Activated T-cell treated with anti-CD3 and anti-CD28 coated beads for 1 hour (primary cell): Measurements from ENCODE around the gene MYO5C.

Experiments
- DNase-seq: peaks from one replicate; pipeline ENCODE4 v3.0.0-alpha.2; 2020; ENCODE audit warnings: low read depth

The MYO5C gene, protein sequence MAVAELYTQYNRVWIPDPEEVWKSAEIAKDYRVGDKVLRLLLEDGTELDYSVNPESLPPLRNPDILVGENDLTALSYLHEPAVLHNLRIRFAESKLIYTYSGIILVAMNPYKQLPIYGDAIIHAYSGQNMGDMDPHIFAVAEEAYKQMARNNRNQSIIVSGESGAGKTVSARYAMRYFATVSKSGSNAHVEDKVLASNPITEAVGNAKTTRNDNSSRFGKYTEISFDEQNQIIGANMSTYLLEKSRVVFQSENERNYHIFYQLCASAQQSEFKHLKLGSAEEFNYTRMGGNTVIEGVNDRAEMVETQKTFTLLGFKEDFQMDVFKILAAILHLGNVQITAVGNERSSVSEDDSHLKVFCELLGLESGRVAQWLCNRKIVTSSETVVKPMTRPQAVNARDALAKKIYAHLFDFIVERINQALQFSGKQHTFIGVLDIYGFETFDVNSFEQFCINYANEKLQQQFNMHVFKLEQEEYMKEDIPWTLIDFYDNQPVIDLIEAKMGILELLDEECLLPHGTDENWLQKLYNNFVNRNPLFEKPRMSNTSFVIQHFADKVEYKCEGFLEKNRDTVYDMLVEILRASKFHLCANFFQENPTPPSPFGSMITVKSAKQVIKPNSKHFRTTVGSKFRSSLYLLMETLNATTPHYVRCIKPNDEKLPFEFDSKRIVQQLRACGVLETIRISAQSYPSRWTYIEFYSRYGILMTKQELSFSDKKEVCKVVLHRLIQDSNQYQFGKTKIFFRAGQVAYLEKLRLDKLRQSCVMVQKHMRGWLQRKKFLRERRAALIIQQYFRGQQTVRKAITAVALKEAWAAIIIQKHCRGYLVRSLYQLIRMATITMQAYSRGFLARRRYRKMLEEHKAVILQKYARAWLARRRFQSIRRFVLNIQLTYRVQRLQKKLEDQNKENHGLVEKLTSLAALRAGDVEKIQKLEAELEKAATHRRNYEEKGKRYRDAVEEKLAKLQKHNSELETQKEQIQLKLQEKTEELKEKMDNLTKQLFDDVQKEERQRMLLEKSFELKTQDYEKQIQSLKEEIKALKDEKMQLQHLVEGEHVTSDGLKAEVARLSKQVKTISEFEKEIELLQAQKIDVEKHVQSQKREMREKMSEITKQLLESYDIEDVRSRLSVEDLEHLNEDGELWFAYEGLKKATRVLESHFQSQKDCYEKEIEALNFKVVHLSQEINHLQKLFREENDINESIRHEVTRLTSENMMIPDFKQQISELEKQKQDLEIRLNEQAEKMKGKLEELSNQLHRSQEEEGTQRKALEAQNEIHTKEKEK (N-terminal part only)

GRCh38 chr15:52295421-52296001 is at the start of gene MYO5C:
TSS of gene MYO5C (minus strand) at chr15:52295804. CDS start at chr15:52295636, 168 bp downstream.
- no peak for DNase-seq

- DNase-seq: no peak
Measured at GRCh38 chr15:52344592-52344991, 49.0 kb upstream of the MYO5C start.

- DNase-seq: no peak
Measured at GRCh38 chr15:52343831-52344230, 48.2 kb upstream of the MYO5C start.

GRCh38 chr15:52340093-52340492 is 44.5 kb upstream of the MYO5C start:
- no peak for DNase-seq

DNA sequence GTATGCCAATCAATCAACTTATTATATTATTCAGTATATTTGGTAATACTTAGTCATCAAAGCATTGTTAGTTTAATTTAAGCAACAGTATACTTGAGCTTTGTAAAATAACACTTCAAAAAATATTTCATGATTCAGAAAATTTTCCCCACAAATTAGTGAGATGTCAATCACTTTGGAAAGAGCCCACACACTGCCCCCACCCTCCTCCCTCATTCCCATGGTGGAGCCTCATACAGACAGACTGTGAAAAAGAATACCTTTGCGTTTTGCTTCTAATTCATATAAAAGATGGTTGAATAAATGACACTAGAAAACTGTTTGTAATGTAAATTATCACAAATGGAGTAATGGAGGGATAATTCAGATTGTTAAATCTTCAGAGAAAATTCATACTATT is 43.3 kb upstream of the MYO5C start:
- no peak for DNase-seq

GRCh38 chr15:52338058-52338457 is 42.5 kb upstream of the MYO5C start:
- DNase-seq: no peak

GRCh38 chr15:52337198-52337853 is 41.7 kb upstream of the MYO5C start:
- DNase-seq: no peak

DNA sequence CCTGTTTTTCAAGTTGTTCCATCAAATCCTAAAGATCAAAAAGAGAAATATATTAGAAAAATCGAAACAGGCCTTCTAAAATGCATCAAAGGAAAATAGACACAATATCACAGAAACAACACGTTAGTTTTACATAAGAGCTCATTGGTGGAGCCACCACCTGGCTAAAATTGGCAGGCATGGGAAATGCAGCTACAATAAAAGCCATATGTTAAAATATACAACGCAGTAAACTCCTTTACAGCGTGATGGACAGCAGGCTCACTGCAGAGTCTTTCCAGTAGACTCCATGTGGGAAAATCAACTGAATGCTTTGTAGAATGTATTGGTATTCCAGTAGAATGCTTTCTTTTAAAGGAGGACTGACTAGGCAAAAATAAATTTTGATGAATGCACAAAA is 40.9 kb upstream of the MYO5C start:
- DNase-seq: no peak

DNA sequence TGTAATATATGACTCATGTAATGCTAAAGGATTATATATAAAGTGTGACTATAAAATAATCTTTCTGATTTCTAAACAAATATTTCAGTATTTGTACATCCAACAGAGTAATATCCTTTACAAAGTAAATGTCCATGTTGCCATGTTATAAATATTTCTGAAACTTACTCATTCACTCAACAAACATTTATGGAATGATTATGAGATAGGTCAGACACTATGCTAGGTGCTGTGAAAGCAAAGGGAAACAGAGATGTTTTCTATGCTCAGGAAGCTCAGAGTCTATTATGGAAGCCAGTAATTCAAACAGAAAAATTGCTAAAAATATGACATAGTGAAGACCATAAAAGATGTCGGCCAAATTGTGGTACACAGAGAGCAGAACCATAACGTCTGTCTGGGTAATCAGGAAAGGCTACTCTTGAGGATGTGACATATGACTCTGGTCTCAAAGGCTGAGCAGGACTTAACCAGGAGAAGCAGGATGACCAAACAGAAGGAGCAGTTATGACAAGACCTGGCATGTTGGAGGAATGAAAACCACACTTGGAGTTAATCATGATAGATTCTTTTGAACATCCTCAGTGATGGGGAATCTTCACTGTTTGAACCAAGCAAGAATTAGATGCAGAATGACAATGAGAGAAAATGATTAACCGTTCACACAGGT is 39.0 kb upstream of the MYO5C start:
- no peak for DNase-seq

DNA sequence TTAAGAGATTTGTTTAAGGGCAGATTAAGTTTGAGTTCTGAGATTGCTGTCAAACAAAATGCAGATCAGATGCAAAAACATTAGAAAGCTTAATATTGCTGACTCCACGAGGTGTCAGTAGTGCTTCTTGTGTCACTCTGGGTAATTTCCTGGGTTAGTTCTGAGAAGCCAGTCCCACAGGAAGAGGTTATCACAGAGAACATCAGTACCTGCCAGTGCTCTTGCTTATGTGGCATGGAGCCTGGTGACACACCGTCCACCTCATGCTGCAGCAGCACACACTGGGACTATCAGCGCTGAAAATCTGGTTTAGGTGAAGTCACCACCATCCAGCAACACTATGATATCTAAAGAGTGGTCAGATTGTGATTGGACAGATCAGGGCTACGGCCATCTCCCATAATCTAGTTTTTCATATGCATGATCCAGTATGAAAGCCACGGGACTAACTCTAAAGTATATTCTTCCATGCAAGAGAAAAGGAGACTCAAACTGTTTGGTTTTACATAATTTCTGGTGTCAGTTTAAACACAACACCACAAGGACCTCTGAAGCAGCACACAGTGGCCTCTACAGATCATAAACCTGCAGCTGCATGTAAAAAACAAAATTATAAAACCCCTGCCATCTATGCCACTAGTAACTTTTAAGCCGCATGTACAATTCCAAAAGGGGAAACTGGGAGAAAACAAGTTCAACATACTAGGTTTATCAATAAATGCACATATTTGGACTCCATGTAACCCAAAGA is 36.1 kb upstream of the MYO5C start:
- peak; percentile 4 for DNase-seq

DNA sequence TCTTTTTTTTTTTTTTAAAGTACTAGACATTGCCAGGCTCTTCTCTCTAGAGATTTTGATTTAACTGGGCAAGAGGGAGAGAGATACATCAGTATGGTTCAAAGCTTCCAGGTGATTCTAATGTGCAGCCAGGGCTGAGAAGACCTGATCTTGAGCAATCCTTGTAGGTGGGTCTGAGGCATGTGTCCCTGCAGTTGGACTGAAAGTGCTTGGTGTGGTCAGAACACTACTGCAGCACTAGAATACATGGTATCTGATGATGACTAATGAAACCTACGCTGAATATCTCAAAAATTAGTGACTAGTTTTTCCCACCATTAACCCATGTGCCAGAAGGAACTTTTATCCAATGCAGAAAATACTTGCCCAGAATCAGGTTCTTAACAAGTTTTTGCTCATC is 34.4 kb upstream of the MYO5C start:
- DNase-seq: no peak

DNA sequence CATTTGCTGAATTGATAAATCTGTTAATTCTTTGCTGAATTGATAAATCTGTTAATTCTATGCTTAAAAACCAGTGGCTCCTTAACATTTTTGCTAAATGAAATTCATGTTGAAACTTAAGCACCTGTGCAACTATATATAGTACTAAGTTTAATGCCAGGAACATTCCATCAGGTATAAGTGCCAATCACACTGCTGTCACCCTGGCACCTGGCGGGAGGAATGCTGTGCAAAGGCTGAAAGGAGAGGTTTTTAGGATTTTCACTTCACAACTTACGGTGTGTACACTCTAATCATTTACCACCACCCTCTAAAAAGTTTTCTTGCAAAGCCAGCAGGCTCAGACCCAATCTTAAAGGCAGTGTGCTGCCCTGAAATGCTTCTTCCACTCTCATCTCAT is 33.5 kb upstream of the MYO5C start:
- no peak for DNase-seq

GRCh38 chr15:52328680-52329079 is 33.1 kb upstream of the MYO5C start:
- no peak for DNase-seq

DNA sequence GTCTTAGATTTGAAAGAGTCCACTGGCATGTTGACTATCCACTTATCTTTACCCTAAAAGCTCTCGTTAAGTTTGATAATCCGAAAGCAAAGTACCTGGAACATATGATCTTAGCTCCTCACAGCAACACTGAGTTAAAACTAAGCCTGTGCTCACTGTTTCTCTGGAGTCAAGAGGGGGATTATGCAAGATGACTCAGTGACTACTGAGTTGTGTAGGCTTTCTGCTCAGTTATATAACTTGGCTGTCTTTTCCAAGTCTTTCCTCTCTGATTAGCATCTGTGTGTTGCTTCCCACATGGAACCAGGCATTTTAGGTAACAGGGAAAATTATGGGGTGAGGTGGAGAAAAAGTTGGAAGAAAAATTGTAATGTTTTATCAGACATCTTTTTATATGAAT is 31.2 kb upstream of the MYO5C start:
- no peak for DNase-seq

GRCh38 chr15:52324109-52324508 is 28.5 kb upstream of the MYO5C start:
- DNase-seq: no peak

- DNase-seq: no peak
Measured at GRCh38 chr15:52318729-52319500, 23.3 kb upstream of the MYO5C start.

DNA sequence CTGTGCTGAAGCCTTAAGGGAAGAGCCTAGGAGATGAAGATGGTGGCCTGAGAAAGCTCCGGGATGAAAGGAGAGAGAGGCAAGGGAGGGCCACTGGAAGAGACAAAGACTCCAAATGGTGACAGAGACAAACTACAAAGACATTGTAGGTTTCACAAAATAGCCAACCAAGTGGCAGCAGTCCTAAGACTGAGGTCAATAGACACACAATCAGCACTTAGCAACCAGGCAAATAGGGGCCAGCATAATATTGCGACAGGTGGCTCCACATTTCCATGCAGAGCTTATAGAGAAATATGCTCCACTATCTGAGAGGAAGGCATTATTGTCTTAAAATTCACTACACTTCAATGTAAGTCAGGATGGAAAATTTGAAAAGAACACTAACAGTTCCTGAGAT is 22.1 kb upstream of the MYO5C start:
- no peak for DNase-seq

DNA sequence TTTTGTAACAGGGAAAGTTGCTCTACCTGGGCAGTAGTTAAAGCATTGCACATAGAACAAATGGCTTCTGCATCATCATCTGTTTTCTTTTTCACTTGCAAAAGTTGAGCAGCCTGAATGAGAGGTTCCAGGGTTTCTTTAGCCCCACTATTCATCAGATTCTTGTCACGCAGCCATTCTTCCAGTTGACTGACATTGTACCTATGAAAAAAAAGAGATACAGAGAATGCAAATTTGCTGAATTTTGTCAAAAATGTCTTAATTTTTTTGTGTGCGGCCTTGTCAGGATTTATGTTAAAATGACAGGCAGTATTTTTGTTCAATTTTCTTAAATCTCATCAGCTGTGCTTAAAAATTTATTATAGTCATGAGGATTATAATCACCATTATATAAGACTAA is 21.4 kb upstream of the MYO5C start:
- no peak for DNase-seq

DNA sequence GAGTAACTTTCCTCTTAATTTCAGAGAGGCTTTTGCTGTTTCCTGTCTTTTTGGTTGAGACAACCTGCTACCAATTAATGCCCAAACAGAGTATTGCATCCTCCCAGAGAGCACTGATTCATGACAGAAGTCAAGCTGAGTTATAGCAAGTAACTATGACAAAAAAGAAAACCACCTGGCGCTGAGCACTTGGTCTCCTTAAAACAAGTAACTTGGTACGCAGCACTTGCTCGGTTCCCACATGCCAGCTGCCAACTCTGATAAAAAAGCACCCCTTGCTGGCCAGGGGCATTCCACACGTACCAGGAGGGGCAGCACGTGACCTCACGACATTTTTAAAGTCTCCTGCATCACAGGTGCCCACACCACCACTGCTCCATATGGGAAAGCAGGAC is 13.5 kb upstream of the MYO5C start:
- DNase-seq: no peak
